Endodermal cell (in vitro differentiated cells): ENCODE measurements around the gene VPS13D. TPM values are rescaled to one million over a fixed set of nuclear protein-coding genes. Genes with fewer than 3 reads are reported as not detected.

Source experiments
- DNase-seq: peaks from one replicate; pipeline ENCODE4 v3.0.0-alpha.2; 2017
- H3K27ac ChIP-seq: 2 replicates; pipeline ENCODE4 v1.5.1; 2013; ENCODE audit warnings: mild to moderate bottlenecking, low read depth, low read length, moderate library complexity
- H3K27me3 ChIP-seq: 2 replicates; pipeline ENCODE4 v1.6.1; 2013; ENCODE audit warnings: mild to moderate bottlenecking, low read length, moderate library complexity; ENCODE audit not compliant: insufficient read depth, control insufficient read depth, poor library complexity, severe bottlenecking
- H3K36me3 ChIP-seq: 2 replicates; pipeline ENCODE4 v1.7.0; 2013; ENCODE audit warnings: mild to moderate bottlenecking, low read length, moderate library complexity; ENCODE audit not compliant: control insufficient read depth, insufficient read depth
- H3K4me1 ChIP-seq: one replicate; pipeline ENCODE4 v1.7.0; 2013; ENCODE audit warnings: low read length; ENCODE audit not compliant: control insufficient read depth, insufficient read depth
- H3K4me3 ChIP-seq: 2 replicates; pipeline ENCODE4 v1.5.1; 2013; ENCODE audit warnings: mild to moderate bottlenecking, low read length, moderate library complexity
- H3K9ac ChIP-seq: 2 replicates; pipeline ENCODE4 v1.6.1; 2013; ENCODE audit warnings: mild to moderate bottlenecking, low read length, moderate library complexity; ENCODE audit not compliant: poor library complexity, severe bottlenecking; ENCODE audit errors: extremely low read depth
- H3K9me3 ChIP-seq: 2 replicates; pipeline ENCODE4 v1.6.1; 2013; ENCODE audit warnings: mild to moderate bottlenecking, low read length, moderate library complexity; ENCODE audit not compliant: control insufficient read depth
- H3K27ac Mint-ChIP-seq: 2 replicates; pipeline ENCODE4 v1.8.0; 2020; ENCODE audit warnings: mixed read lengths
- H3K27me3 Mint-ChIP-seq: 2 replicates; pipeline ENCODE4 v1.8.0; 2021; ENCODE audit warnings: mild to moderate bottlenecking, mixed read lengths; ENCODE audit not compliant: insufficient read depth
- H3K36me3 Mint-ChIP-seq: 2 replicates; pipeline ENCODE4 v1.8.0; 2020; ENCODE audit warnings: low read depth, mixed read lengths
- H3K4me1 Mint-ChIP-seq: 2 replicates; pipeline ENCODE4 v1.8.0; 2020; ENCODE audit warnings: mixed read lengths
- H3K4me3 Mint-ChIP-seq: 2 replicates; pipeline ENCODE4 v1.8.0; 2020; ENCODE audit warnings: mild to moderate bottlenecking, moderate library complexity, mixed read lengths
- H3K9me3 Mint-ChIP-seq: 2 replicates; pipeline ENCODE4 v1.8.0; 2020; ENCODE audit warnings: mild to moderate bottlenecking, mixed read lengths
- CTCF ChIP-seq: fragments of 200-600 bp; sonication (generic); conservative IDR thresholded peaks from 2 replicates; pipeline ENCODE4 v1.5.0; 2021; ENCODE audit warnings: antibody characterized with exemption, mild to moderate bottlenecking
- WGBS, 2 experiments: methylation state at CpG; one replicate each; pipeline versions ENCODE4 v1.1.5 to v1.1.7; 2013; ENCODE audit warnings: missing lambda C conversion rate in 2 of 2, mixed read lengths in 1 of 2; ENCODE audit not compliant: insufficient coverage in 1 of 2, insufficient read length in 1 of 2; 5-methylcytosine and 5-hydroxymethylcytosine counted together
- total RNA-seq, 2 donors: library from RNA; stranded (reverse); fragmentation: NEBNext Ultra II Directional in 1 of 2; extraction: Animal tissue kit (Norgen Biotek cat#: 25700) in 1 of 2; gene quantifications; 2 replicates in 1 of 2; 3 replicates in 1 of 2; pipeline ENCODE4 v1.2.1, GENCODE V29; 2021

VPS13D gene
- total RNA-seq, 2 donors from 2014 or later: 32.5 to 36.7 TPM

GRCh38 chr1:12383786-12384185 lies 154.0 kb downstream of the VPS13D start:
- peaks cover 71% of the 10 kb centered on the region for H3K36me3 ChIP-seq
- peaks cover 70% of the 10 kb centered on the region for H3K36me3 Mint-ChIP-seq
- H3K27ac ChIP-seq: no peak overlapping the region
- no peaks in the 10 kb centered on the region for H3K27me3 ChIP-seq
- peaks cover 16% of the 10 kb centered on the region for H3K9me3 Mint-ChIP-seq
- no peak overlapping the region for H3K27ac Mint-ChIP-seq
- peaks cover 11% of the 10 kb centered on the region for H3K4me1 ChIP-seq
- no peaks in the 10 kb centered on the region for H3K27me3 Mint-ChIP-seq
- no peak overlapping the region for H3K9ac ChIP-seq
- no peak overlapping the region for H3K4me3 Mint-ChIP-seq
- 92 to 100% methylated on average over 1 of the region's 1 CpG for WGBS, 2 experiments
- H3K4me1 Mint-ChIP-seq: peaks cover 15% of the 10 kb centered on the region
- H3K4me3 ChIP-seq: no peak overlapping the region
- TF ChIP-seq CTCF: no peak
- no peak for DNase-seq
- peaks cover 21% of the 10 kb centered on the region for H3K9me3 ChIP-seq

- no peaks in the 10 kb centered on the region for H3K27me3 Mint-ChIP-seq
- H3K9me3 Mint-ChIP-seq: peaks cover 16% of the 10 kb centered on the region
- no peak for TF ChIP-seq CTCF
- peaks cover 70% of the 10 kb centered on the region for H3K36me3 ChIP-seq
- no peak overlapping the region for H3K4me3 ChIP-seq
- no peak for DNase-seq
- no peak overlapping the region for H3K9ac ChIP-seq
- H3K36me3 Mint-ChIP-seq: peaks cover 70% of the 10 kb centered on the region
- H3K4me3 Mint-ChIP-seq: no peak overlapping the region
- H3K27me3 ChIP-seq: no peaks in the 10 kb centered on the region
- no peak overlapping the region for H3K27ac Mint-ChIP-seq
- H3K4me1 ChIP-seq: peaks cover 11% of the 10 kb centered on the region
- no peak overlapping the region for H3K27ac ChIP-seq
- WGBS, 2 experiments: 96 to 100% methylated on average over 4 to 8 of the region's 8 CpGs
- H3K9me3 ChIP-seq: peaks cover 21% of the 10 kb centered on the region
- H3K4me1 Mint-ChIP-seq: peaks cover 15% of the 10 kb centered on the region
Measured at GRCh38 chr1:12384836-12385456, 155.1 kb downstream of the VPS13D start.

- Mint-ChIP-seq H3K9me3 (peaks cover 16% of the 10 kb centered on the region), H3K4me1 (peaks cover 5% of the 10 kb centered on the region), H3K36me3 (peaks cover 81% of the 10 kb centered on the region), H3K4me3 (no peak overlapping the region), H3K27ac (no peak overlapping the region), H3K27me3 (no peaks in the 10 kb centered on the region)
- H3K9ac ChIP-seq: no peak overlapping the region
- peaks cover 5% of the 10 kb centered on the region for H3K4me1 ChIP-seq
- no peaks in the 10 kb centered on the region for H3K27me3 ChIP-seq
- peaks cover 21% of the 10 kb centered on the region for H3K9me3 ChIP-seq
- DNase-seq: no peak
- TF ChIP-seq CTCF: no peak
- no peak overlapping the region for H3K4me3 ChIP-seq
- H3K27ac ChIP-seq: no peak overlapping the region
- H3K36me3 ChIP-seq: peaks cover 70% of the 10 kb centered on the region
- 92% methylated on average over 1 of the region's 1 CpG; no CpG with 5 or more reads in 1 of the 2 experiments for WGBS, 2 experiments
Measured at GRCh38 chr1:12386130-12386529, 156.3 kb downstream of the VPS13D start.
